ENCODE results near the gene COBLL1.

COBLL1 gene

GRCh38 chr2:164694275-164694695 is 147.3 kb downstream of the COBLL1 start:
- no peak overlapping the region for H3K27ac ChIP-seq
- H3K9me3 ChIP-seq = no peaks in the 10 kb centered on the region
- no peaks in the 10 kb centered on the region for H3K4me1 ChIP-seq (ENCODE audit: control insufficient read depth in 1 of 2, insufficient read depth in 1 of 2, low read depth in 1 of 2, low read length in 1 of 2)
- no peak overlapping the region for H3K4me3 ChIP-seq (ENCODE audit: low read depth in 1 of 2, low read length in 1 of 2)
- no peak for TF ChIP-seq CTCF (IDR thresholded peaks at IDR 0.05)
- no peaks in the 10 kb centered on the region for H3K27me3 ChIP-seq
- H3K36me3 ChIP-seq = no peaks in the 10 kb centered on the region

DNA sequence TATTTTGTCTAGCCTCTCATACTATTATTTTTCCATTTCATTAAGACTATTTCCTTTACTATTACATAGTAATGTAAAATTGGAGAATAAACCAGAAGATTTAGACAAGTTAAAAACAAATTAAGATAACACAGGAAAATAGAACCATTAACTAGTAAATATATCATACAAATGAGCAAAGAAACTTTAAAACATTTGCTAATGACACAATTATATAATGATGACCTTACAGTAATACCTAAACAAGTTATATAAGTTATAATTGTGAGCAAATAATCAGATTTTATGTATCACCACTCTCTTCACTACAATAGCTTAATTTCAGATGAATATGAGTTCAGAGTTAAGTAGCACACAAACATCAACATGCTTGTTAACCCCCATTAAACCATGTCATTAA is 147.8 kb downstream of the COBLL1 start:
- Histone ChIP-seq H3K9me3 (no peaks in the 10 kb centered on the region), H3K4me3 (ENCODE audit: low read depth in 1 of 2, low read length in 1 of 2) (no peak overlapping the region), H3K36me3 (no peaks in the 10 kb centered on the region), H3K27me3 (no peaks in the 10 kb centered on the region), H3K4me1 (ENCODE audit: control insufficient read depth in 1 of 2, insufficient read depth in 1 of 2, low read depth in 1 of 2, low read length in 1 of 2) (no peaks in the 10 kb centered on the region), H3K27ac (no peak overlapping the region)
- no peak for TF ChIP-seq CTCF (IDR thresholded peaks at IDR 0.05)

- Histone ChIP-seq H3K9me3 (no peaks in the 10 kb centered on the region), H3K27ac (no peak overlapping the region), H3K4me1 (ENCODE audit: control insufficient read depth in 1 of 2, insufficient read depth in 1 of 2, low read depth in 1 of 2, low read length in 1 of 2) (no peaks in the 10 kb centered on the region), H3K36me3 (no peaks in the 10 kb centered on the region), H3K27me3 (no peaks in the 10 kb centered on the region), H3K4me3 (ENCODE audit: low read depth in 1 of 2, low read length in 1 of 2) (no peak overlapping the region)
- no peak for TF ChIP-seq CTCF (IDR thresholded peaks at IDR 0.05)
Measured at GRCh38 chr2:164693390-164693789, 148.2 kb downstream of the COBLL1 start.

DNA sequence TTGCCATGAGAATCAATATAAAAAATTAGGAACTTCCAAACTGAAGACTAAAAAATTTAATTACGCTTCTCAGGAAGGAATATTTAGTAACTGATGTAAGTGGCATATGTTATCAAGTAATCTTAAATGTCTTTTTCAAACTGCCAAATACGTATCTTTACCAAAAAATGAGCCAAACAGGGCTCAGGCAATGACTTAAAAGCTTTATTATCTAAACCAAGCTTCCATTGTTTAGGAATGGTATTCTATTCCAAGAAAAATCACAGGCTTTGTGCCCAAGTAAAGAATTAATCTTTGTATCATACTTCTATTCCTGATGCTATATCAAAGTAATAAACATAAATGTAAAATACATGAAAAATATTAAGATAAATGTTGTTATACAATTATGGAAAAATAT is 148.7 kb downstream of the COBLL1 start:
- H3K9me3 ChIP-seq = no peaks in the 10 kb centered on the region
- no peaks in the 10 kb centered on the region for H3K27me3 ChIP-seq
- no peak for TF ChIP-seq CTCF (IDR thresholded peaks at IDR 0.05)
- H3K4me1 ChIP-seq (ENCODE audit: control insufficient read depth in 1 of 2, insufficient read depth in 1 of 2, low read depth in 1 of 2, low read length in 1 of 2) = no peaks in the 10 kb centered on the region
- no peak overlapping the region for H3K4me3 ChIP-seq (ENCODE audit: low read depth in 1 of 2, low read length in 1 of 2)
- no peaks in the 10 kb centered on the region for H3K36me3 ChIP-seq
- H3K27ac ChIP-seq = no peak overlapping the region

- no peak for TF ChIP-seq CTCF (IDR thresholded peaks at IDR 0.05)
- no peaks in the 10 kb centered on the region for H3K36me3 ChIP-seq
- no peak overlapping the region for H3K4me3 ChIP-seq (ENCODE audit: low read depth in 1 of 2, low read length in 1 of 2)
- H3K27me3 ChIP-seq = no peaks in the 10 kb centered on the region
- H3K27ac ChIP-seq = no peak overlapping the region
- no peaks in the 10 kb centered on the region for H3K4me1 ChIP-seq (ENCODE audit: control insufficient read depth in 1 of 2, insufficient read depth in 1 of 2, low read depth in 1 of 2, low read length in 1 of 2)
- H3K9me3 ChIP-seq = no peaks in the 10 kb centered on the region
Measured at GRCh38 chr2:164692114-164692513, 149.5 kb downstream of the COBLL1 start.

DNA sequence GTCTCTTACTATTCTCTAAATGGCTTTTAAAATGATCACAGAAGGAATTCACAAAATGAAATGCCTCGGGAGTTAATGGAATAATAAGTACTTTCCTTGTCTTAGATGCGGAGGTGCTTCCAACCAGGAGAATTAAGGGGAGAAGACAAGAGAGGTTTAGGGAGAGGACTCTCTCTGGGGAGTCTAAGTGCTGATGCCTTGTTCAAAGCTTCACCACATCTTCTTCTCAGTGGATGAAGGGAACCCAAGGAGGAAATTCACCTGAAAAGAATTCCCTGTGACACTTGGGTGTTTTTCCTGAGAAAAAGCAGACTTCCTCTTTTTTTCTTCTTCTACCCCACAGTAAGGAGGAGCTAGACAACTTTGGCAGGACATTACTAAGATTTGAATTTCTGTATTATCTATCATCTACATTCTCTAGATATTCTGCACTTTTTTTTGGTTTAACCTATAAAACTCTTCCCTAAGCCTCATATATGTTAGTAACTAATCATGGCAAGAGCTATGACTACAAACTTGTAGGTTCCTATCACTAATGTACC is 150.2 kb downstream of the COBLL1 start:
- no peaks in the 10 kb centered on the region for H3K27me3 ChIP-seq
- no peak overlapping the region for H3K4me3 ChIP-seq (ENCODE audit: low read depth in 1 of 2, low read length in 1 of 2)
- H3K36me3 ChIP-seq = no peaks in the 10 kb centered on the region
- TF ChIP-seq CTCF (IDR thresholded peaks at IDR 0.05) = no peak
- H3K27ac ChIP-seq = no peak overlapping the region
- H3K4me1 ChIP-seq (ENCODE audit: control insufficient read depth in 1 of 2, insufficient read depth in 1 of 2, low read depth in 1 of 2, low read length in 1 of 2) = no peaks in the 10 kb centered on the region
- no peaks in the 10 kb centered on the region for H3K9me3 ChIP-seq

Measured in neutrophil (primary cell).